Left colon (tissue), 2 donors: ENCODE data around the gene HSPG2. TPM values are rescaled to one million over a fixed set of nuclear protein-coding genes. Genes with fewer than 3 reads are reported as not detected.

Source experiments
- ATAC-seq: fragments of 200-7000 bp; cut with Tn5 transposase; one replicate; pipeline ENCODE4 v1.9.1; 2020; ENCODE audit warnings: mild to moderate bottlenecking, moderate library complexity
- DNase-seq, 2 donors: peaks; one replicate each; pipeline ENCODE4 v3.0.0-alpha.2; 2020
- intact Hi-C, 2 donors: fragments of 100-400 bp; cut with DNase I in 1 of 2; cut with micrococcal nuclease in 1 of 2; formaldehyde crosslinking; loops; one replicate each; pipeline versions ENCODE4 v1.11.2 to v1.14.0; 2022; cut with DNase I, micrococcal nuclease
- total RNA-seq, 2 donors: library from RNA; stranded (reverse); fragmentation: NEBNext Ultra II Directional; extraction: Animal tissue kit (Norgen Biotek cat#: 25700); gene quantifications; one replicate each; pipeline ENCODE4 v1.2.1, GENCODE V29; 2021
- donor health status: DM: no; HTN: no; CAD: no.
- donor health status: DM: yes; HTN: yes; CAD: no.

Gene HSPG2
- total RNA-seq, 2 donors from 2014 or later = 180 to 206 TPM

- intact Hi-C loops = no loop called here
- peak in 1 of 2 donors; percentile 57 for DNase-seq
- peak; percentile 13 for ATAC-seq
These were observed 611 bp downstream of the HSPG2 start for GRCh38 chr1:21936366-21937031.

DNA sequence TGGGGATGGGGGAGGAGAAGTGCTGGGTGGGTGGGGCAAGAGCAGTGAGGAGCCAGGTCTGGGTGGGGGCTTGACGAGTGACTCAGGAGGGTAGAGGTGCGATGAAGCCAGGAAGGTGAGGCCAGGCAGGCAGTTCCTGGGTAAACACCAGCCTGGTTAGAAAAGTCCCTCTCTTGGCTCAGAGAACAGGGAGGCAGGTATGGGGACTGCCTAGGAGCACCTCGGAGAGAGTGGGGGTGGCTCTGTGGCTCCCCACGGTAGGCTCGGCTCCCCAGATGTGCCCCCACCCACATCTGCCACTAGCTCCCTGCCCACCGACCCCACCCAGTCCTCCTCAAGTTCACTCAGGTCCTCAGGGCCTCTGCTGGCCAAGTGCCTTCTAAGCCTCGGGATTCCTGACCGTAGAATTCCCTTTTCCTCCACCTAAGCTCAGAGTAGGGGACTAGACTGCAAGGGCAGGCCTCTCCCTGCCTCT is 1.2 kb downstream of the HSPG2 start:
- ATAC-seq (peak; percentile 61), DNase-seq (peak; percentile 64 to 86)
- intact Hi-C loops = no loop called here

GRCh38 chr1:21935393-21935804 is 1.7 kb downstream of the HSPG2 start:
- DNase-seq = no peak
- intact Hi-C loops = no loop called here
- ATAC-seq = no peak

DNA sequence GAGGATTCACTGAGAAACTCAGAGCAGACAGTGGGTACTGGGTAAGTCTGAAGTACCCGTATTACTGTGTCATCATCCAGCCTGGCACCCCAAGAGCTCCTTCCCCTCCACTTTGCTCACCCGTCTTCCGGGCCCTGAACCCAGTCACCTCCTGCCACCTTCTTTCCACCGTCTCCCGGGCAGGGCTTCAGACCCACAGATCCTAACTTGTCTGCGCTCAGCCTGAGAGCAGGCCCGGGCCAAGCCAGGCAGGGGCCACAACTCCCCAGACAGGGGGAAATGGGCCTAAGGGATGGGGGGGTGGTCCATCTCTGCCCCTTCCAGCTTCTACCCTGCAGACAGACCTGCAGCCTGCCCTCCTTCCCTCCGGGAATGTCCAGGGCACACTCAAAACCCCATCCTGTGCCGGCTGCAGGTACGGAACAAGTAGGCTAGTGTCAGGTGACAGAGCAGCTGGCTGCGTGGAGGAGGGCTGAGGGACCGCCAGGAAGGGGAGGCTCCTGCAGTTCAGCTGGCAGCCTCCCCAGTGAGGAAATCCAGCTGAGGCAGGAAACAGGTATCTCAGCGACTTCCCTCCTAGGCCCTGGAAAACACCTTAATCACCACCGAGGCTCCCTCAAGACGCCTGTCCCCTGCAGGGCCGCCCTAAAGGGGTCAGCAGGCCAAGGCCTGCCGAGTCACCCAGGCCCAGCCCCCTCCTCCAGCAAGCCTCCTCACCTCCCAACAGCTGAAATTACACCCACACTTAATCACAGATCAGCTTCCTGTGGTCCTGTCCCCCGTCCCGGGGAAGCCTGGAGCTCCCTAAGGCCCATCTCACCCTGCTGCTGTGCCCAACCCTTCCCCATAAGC is 3.5 kb downstream of the HSPG2 start:
- intact Hi-C loops = no loop called here
- DNase-seq (peak; percentile 63 to 88), ATAC-seq (peak; percentile 30)

GRCh38 chr1:21932127-21932526 is 5.0 kb downstream of the HSPG2 start:
- intact Hi-C loops = no loop called here
- ATAC-seq (no peak), DNase-seq (no peak)

GRCh38 chr1:21931171-21932093 is 5.7 kb downstream of the HSPG2 start:
- intact Hi-C loops = no loop called here
- ATAC-seq = no peak
- peak in 1 of 2 donors; percentile 56 for DNase-seq

- DNase-seq (no peak), ATAC-seq (no peak)
- intact Hi-C loops = no loop called here
These were observed 6.4 kb downstream of the HSPG2 start for GRCh38 chr1:21930629-21931170.

- DNase-seq (no peak), ATAC-seq (no peak)
- intact Hi-C loops = no loop called here
These were observed 7.0 kb downstream of the HSPG2 start for GRCh38 chr1:21930080-21930571.

DNA sequence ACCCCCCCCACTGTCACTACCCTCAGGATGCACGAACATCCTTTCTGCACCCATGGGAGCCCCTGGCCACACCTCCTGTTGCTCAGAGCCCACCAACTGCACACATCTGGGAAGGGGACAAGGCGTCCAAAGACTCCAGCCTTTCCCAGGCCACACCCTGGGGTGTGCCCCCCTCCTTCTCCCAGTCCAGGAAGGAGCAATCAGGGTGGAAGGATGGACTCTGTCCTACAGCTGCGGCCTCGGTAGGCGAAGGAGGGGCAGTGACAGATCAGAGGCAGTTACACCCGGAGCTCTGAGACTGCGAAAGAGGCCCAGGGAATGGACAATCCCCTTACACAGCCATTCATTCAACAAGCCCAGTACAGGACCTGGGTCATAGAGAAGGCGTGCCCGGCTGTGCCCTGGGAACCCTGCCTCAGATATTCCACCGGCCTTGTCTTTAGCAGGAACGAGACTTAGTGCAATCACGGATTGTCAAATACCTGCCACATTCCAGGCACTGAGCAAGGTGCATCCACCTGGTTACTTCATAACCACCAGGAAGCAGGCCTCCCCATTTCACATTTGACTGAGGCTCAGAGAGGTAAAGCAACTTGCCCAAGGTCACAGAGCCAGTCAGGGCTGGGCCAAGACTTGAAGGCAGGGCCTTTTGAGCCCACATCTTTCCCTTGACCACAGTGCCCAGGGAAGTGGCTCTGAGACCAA is 9.4 kb downstream of the HSPG2 start:
- DNase-seq (peak; percentile 89 to 96), ATAC-seq (peak; percentile 86)
- intact Hi-C loops = no loop called here

- ATAC-seq (no peak), DNase-seq (peak in 1 of 2 donors; percentile 70)
- intact Hi-C loops = no loop called here
These were observed 10.1 kb downstream of the HSPG2 start for GRCh38 chr1:21926814-21927532.

GRCh38 chr1:21926065-21926464 is 11.0 kb downstream of the HSPG2 start:
- DNase-seq = no peak
- intact Hi-C loops = no loop called here
- ATAC-seq = peak; percentile 11

DNA sequence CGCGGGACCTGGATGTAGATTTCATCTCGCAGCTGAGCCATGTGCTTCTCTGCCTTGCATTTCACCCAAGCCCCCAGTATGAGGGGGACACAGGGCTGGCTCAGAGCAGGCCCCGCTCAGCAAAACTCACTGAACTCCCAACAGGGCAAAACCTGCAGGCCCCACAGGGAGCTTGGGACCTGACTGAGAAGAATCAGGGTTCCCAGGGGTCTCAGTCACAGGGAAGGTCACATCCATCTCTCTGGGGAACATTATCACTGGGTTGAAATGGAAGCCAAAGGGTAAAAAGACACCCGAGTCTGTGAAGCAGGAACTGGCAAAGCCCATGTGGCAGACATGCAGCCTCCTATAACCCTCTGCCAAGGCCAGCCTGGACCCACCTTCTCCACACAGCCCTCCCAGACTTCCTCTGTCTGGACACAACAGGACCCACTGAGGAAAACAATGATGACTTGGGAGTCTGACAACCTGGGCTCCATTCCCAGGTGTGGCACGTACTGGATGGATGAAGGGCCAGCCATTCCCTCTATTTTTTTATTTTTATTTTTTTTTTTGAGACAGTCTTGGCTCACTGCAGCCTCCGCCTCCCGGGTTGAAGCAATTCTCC is 11.7 kb downstream of the HSPG2 start:
- peak in 1 of 2 donors; percentile 29 for DNase-seq
- no peak for ATAC-seq
- intact Hi-C loops = no loop called here

DNA sequence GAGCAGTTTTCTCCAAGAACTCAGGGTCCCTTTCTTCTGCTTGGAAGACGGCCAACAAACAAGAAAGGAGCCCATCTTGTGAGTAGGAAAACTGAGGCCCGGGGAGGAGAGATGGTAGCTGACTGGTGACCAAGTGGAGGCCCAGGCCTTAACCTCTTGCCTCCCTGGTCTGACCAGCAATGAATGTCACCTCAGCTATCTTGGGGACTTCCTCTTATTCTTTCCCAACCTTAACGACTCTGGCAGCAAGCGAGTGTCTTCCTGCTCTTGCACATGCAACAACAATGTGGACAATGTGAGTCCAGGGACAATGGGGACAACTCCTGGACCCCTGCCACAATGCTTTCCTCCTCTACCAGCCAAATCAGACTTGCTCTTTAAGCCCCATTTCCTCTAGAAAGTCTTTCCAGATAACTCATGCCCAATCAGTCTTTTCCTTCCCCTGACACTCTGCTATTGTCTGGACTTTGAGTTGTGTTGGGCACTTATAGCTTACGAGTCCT is 12.6 kb downstream of the HSPG2 start:
- intact Hi-C loops = no loop called here
- peak; percentile 14 for ATAC-seq
- DNase-seq = peak in 1 of 2 donors; percentile 54

DNA sequence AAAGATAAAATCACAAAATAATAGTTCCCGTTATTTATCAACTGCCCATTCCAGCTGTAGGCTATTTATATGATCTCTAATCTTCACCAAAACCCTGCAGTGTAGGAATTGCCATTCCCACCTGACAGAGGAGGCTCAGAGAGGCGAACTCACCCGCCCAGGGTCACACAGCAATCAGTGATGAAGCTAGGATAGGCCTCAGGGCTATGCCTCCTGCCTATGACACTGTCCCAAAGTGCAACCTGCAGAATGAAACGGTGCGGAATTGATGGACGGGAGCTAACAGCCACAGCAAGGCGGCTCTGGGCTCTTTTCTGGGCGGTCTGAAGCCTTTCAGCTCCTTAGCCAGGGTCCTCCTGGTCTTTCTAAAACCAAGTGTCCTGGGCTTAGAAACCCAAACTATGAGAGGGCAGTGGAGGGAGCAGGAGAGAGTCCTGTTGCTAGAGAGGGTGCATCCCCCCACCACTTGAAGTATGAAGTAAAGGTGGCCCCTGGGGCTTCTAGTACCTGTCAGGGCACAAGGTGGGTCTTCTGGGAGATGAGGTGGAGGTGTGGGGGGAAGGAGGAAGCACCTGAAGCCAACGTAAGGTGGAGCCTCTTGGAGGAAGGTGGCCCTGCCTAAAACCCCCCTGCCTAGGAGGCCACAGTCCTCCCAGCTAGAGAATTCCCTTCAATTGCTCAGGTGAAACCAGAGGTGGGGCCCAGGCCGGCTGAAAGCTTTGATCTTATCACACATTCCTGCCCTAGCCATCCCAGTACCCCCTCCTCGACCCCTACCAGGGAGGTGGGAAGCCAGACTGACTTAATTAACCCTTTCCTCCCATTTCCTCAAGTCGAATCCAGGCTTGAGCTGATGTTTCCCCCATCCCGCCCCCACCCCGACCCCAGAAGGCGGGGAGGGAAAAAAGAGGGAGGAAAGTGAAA is 14.8 kb downstream of the HSPG2 start:
- no peak for ATAC-seq
- no peak for DNase-seq
- intact Hi-C loops = no loop called here

GRCh38 chr1:21921100-21921875 is 15.8 kb downstream of the HSPG2 start:
- ATAC-seq (no peak), DNase-seq (no peak)
- intact Hi-C loops = no loop called here
